Lower leg skin (tissue), 3 donors: Measurements from ENCODE around the gene PCYOX1L.

Source experiments
- POLR2A ChIP-seq, 2 donors: fragments of 450-650 bp; IDR thresholded peaks; one replicate each; pipeline ENCODE4 v1.6.1; 2016 to 2017; ENCODE audit warnings: antibody characterized with exemption in 2 of 2, mild to moderate bottlenecking in 1 of 2, moderate library complexity in 1 of 2
- TF ChIP-seq, protein P1 (sequence below), 3 donors: fragments of 450-650 bp; IDR thresholded peaks; one replicate each; pipeline ENCODE4 v1.5.1; 2016; ENCODE audit warnings: antibody characterized with exemption in 3 of 3, mild to moderate bottlenecking in 3 of 3, moderate library complexity in 2 of 3

GRCh38 chr5:149340920-149341319 lies 16.9 kb upstream of the PCYOX1L start:
- TF ChIP-seq, protein P1, sequence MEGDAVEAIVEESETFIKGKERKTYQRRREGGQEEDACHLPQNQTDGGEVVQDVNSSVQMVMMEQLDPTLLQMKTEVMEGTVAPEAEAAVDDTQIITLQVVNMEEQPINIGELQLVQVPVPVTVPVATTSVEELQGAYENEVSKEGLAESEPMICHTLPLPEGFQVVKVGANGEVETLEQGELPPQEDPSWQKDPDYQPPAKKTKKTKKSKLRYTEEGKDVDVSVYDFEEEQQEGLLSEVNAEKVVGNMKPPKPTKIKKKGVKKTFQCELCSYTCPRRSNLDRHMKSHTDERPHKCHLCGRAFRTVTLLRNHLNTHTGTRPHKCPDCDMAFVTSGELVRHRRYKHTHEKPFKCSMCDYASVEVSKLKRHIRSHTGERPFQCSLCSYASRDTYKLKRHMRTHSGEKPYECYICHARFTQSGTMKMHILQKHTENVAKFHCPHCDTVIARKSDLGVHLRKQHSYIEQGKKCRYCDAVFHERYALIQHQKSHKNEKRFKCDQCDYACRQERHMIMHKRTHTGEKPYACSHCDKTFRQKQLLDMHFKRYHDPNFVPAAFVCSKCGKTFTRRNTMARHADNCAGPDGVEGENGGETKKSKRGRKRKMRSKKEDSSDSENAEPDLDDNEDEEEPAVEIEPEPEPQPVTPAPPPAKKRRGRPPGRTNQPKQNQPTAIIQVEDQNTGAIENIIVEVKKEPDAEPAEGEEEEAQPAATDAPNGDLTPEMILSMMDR (IDR thresholded peaks at IDR 0.05), result no peak
- no peak for TF ChIP-seq POLR2A (IDR thresholded peaks at IDR 0.05)
